Measurements from ENCODE around the gene SPNS3. TPM values are rescaled to one million over a fixed set of nuclear protein-coding genes. Genes with fewer than 3 reads are reported as not detected.

Gene SPNS3
- total RNA-seq, 4 donors from 2014 or later: not detected

- Histone ChIP-seq H3K4me1 (peaks cover 0 to 58% (median 8%) of the 10 kb centered on the region in 3 donors), H3K36me3 (no peaks in the 10 kb centered on the region), H3K9me3 (no peaks in the 10 kb centered on the region), H3K4me3 (no peak overlapping the region), H3K27me3 (no peaks in the 10 kb centered on the region), H3K27ac (no peak overlapping the region)
- no peak for ATAC-seq
- WGBS, 2 donors (ENCODE audit: low coverage in 1 of 2): 84 to 100% methylated on average over 1 to 5 of the region's 11 CpGs
- TF ChIP-seq, protein P1, sequence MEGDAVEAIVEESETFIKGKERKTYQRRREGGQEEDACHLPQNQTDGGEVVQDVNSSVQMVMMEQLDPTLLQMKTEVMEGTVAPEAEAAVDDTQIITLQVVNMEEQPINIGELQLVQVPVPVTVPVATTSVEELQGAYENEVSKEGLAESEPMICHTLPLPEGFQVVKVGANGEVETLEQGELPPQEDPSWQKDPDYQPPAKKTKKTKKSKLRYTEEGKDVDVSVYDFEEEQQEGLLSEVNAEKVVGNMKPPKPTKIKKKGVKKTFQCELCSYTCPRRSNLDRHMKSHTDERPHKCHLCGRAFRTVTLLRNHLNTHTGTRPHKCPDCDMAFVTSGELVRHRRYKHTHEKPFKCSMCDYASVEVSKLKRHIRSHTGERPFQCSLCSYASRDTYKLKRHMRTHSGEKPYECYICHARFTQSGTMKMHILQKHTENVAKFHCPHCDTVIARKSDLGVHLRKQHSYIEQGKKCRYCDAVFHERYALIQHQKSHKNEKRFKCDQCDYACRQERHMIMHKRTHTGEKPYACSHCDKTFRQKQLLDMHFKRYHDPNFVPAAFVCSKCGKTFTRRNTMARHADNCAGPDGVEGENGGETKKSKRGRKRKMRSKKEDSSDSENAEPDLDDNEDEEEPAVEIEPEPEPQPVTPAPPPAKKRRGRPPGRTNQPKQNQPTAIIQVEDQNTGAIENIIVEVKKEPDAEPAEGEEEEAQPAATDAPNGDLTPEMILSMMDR (IDR thresholded peaks at IDR 0.05): no peak
- no peak for TF ChIP-seq POLR2A (IDR thresholded peaks at IDR 0.05)
- no peak for TF ChIP-seq POLR2AphosphoS5 (IDR thresholded peaks at IDR 0.05)
- TF ChIP-seq EP300 (IDR thresholded peaks at IDR 0.05): no peak
These were observed 92.1 kb downstream of the SPNS3 start for GRCh38 chr17:4525691-4526397.

DNA sequence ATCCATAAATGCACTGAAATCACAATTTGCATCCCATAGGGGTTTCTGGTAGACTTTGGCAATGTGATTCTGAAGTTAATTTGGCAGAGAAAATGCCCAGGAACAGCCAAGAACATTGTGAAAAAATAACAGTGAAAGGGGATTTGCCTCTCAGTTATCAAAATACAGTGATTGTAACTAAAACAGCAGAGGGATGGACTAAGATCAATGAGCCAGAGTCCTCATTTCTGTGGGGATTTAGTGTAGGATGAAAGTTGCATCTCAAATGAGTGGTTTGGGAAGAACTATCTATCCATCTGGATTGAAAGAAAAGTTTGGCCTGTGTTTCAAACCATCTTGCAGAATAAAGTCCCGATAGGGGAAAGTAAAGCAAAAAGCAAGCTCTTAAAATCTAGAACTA, 93.4 kb downstream of the SPNS3 start:
- no peaks in the 10 kb centered on the region for H3K9me3 ChIP-seq
- no peak for ATAC-seq
- peaks cover 0 to 47% (median 2%) of the 10 kb centered on the region in 3 donors for H3K4me1 ChIP-seq
- H3K36me3 ChIP-seq: no peaks in the 10 kb centered on the region
- peak overlapping the region in 2 of 4 donors; percentile 17 to 33 for H3K27ac ChIP-seq
- no peak for TF ChIP-seq EP300 (IDR thresholded peaks at IDR 0.05)
- TF ChIP-seq POLR2AphosphoS5 (IDR thresholded peaks at IDR 0.05): no peak
- TF ChIP-seq, protein P1 (IDR thresholded peaks at IDR 0.05): no peak
- no peak for TF ChIP-seq POLR2A (IDR thresholded peaks at IDR 0.05)
- no peak overlapping the region for H3K4me3 ChIP-seq
- H3K27me3 ChIP-seq: no peaks in the 10 kb centered on the region
- WGBS, 2 donors (ENCODE audit: low coverage in 1 of 2): 25 to 43% methylated on average over 1 of the region's 1 CpG

DNA sequence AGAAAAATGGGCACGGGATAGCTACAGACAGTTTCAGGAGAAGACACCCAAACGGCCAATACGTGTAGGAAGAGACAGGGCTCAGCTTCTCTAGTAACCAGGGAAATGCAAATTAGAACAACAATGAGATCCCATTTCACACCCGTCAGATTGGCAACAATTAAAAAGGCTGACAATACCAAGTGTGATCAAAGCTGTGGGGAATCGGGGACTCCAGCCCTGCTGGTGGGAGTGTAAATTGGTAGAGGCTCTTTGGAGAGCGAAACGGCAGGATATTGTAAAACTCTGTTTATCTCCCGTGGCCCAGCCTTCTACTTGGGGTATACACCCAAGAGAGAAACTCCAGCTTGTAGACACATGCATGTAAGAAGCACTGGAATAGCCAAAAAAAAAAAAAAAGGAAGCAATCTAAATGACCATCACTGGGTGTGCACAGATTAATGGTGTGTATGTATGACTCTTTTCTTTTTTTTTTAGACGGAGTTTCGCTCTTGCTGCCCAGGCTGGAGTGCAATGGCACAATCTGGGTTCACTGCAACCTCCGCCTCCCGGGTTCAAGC, 93.9 kb downstream of the SPNS3 start:
- TF ChIP-seq POLR2A (IDR thresholded peaks at IDR 0.05) (no peak), POLR2AphosphoS5 (IDR thresholded peaks at IDR 0.05) (no peak), EP300 (IDR thresholded peaks at IDR 0.05) (no peak)
- TF ChIP-seq, protein P1 (IDR thresholded peaks at IDR 0.05): no peak
- Histone ChIP-seq H3K9me3 (no peaks in the 10 kb centered on the region), H3K4me3 (no peak overlapping the region), H3K27ac (peak overlapping the region in 2 of 4 donors; percentile 4 to 33), H3K36me3 (no peaks in the 10 kb centered on the region), H3K4me1 (peaks cover 0 to 45% (median 0%) of the 10 kb centered on the region in 3 donors), H3K27me3 (no peaks in the 10 kb centered on the region)
- 63 to 73% methylated on average over 9 to 11 of the region's 12 CpGs for WGBS, 2 donors (ENCODE audit: low coverage in 1 of 2)
- no peak for ATAC-seq

DNA sequence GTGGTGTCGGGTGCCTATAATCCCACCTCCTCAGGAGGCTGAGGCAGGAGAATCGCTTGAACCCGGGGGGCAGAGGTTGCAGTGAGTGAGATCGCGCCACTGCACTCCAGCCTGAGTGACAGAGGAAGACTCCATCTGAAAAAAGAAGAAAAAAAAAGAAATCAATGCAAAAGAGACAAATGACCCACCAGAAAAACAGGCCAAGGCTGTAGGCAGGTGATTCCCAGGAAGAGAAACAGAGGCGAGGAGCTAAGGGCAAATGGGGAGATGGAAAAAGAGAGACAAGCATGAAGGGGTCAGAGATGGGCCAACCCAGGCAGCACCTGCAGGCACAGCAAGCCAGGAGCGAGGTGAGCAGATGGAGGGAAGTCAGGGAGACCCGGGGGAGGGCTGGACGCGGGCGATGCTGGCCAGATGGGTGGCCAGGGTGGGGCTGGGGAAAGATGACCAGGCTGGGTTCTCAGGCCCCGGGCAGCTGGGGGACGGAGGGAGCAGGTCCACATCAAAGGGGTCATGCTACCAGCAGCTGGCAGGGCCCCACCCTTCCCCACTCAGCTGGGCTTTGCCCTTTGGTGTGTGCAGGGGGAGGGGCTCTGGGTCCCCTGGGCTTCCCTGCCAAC, 95.9 kb downstream of the SPNS3 start:
- Histone ChIP-seq H3K4me1 (peaks cover 0 to 65% (median 4%) of the 10 kb centered on the region in 3 donors), H3K27ac (peak overlapping the region in 3 of 4 donors; percentile 50 to 59 (median 58))

More for the DNA sequence above, 95.9 kb downstream of the SPNS3 start:
- Histone ChIP-seq H3K9me3 (no peaks in the 10 kb centered on the region), H3K4me3 (no peak overlapping the region), H3K27me3 (peaks cover 11% of the 10 kb centered on the region), H3K36me3 (no peaks in the 10 kb centered on the region)
- TF ChIP-seq EP300 (IDR thresholded peaks at IDR 0.05) (no peak), POLR2A (IDR thresholded peaks at IDR 0.05) (no peak), POLR2AphosphoS5 (IDR thresholded peaks at IDR 0.05) (no peak)
- TF ChIP-seq, protein P1 (IDR thresholded peaks at IDR 0.05): no peak
- 64 to 70% methylated on average over 5 to 8 of the region's 13 CpGs for WGBS, 2 donors (ENCODE audit: low coverage in 1 of 2)
- ATAC-seq: no peak

All from gastroesophageal sphincter (tissue), 4 donors.